WTC11 (cell line): Measurements from ENCODE around the gene COA8. TPM values are rescaled to one million over a fixed set of nuclear protein-coding genes. Genes with fewer than 3 reads are reported as not detected.

Source experiments
- ATAC-seq: fragments of 200-7000 bp; cut with Tn5 transposase; 2 replicates; pipeline ENCODE4 v1.10.0; 2021; ENCODE audit warnings: mild to moderate bottlenecking, moderate library complexity
- CTCF ChIA-PET: fragments of 300-600 bp; sonication (Branson Sonifier 250); formaldehyde crosslinking; loops from one replicate; lab custom pipeline; 2021; ENCODE audit warnings: antibody characterized with exemption; lab: Charles Lee
- POLR2A ChIA-PET: fragments of 350-600 bp; sonication (Branson Sonifier 250); formaldehyde crosslinking; loops from one replicate; lab custom pipeline; 2021; ENCODE audit warnings: antibody characterized with exemption; lab: Charles Lee
- DNase-seq: peaks from one replicate; pipeline ENCODE4 v3.0.0; 2021; ENCODE audit warnings: low spot score
- H3K27ac Mint-ChIP-seq: 2 replicates; pipeline ENCODE4 v1.8.0; 2021; ENCODE audit warnings: mixed read lengths
- H3K27me3 Mint-ChIP-seq: 2 replicates; pipeline ENCODE4 v1.8.0; 2021; ENCODE audit warnings: low read depth, mild to moderate bottlenecking, moderate library complexity, mixed read lengths
- H3K36me3 Mint-ChIP-seq: 2 replicates; pipeline ENCODE4 v1.8.0; 2021; ENCODE audit warnings: mixed read lengths
- H3K4me1 Mint-ChIP-seq: 2 replicates; pipeline ENCODE4 v1.8.0; 2022; ENCODE audit warnings: mixed read lengths
- H3K4me3 Mint-ChIP-seq: 2 replicates; pipeline ENCODE4 v1.8.0; 2021; ENCODE audit warnings: mild to moderate bottlenecking, moderate library complexity, mixed read lengths
- H3K9me3 Mint-ChIP-seq: 2 replicates; pipeline ENCODE4 v1.8.0; 2021; ENCODE audit warnings: mixed read lengths
- ATF1 ChIP-seq: sonication (generic); formaldehyde crosslinking; IDR thresholded peaks from 2 replicates; pipeline ENCODE4 v1.8.1; 2023; ENCODE audit warnings: mild to moderate bottlenecking, moderate library complexity, missing genetic modification reagents
- ATF2 ChIP-seq: sonication (generic); formaldehyde crosslinking; IDR thresholded peaks from 2 replicates; pipeline ENCODE4 v1.8.1; 2022; ENCODE audit warnings: low read depth, missing genetic modification reagents, borderline replicate concordance
- CREM ChIP-seq: sonication (generic); formaldehyde crosslinking; IDR thresholded peaks from 2 replicates; pipeline ENCODE4 v1.8.1; 2022; ENCODE audit warnings: mild to moderate bottlenecking, missing genetic modification reagents, moderate library complexity
- E2F4 ChIP-seq: sonication (generic); formaldehyde crosslinking; IDR thresholded peaks from 2 replicates; pipeline ENCODE4 v1.8.1; 2022; ENCODE audit warnings: low read depth, mild to moderate bottlenecking, moderate library complexity, missing genetic modification reagents, borderline replicate concordance
- ESRRA ChIP-seq: sonication (generic); formaldehyde crosslinking; IDR thresholded peaks from 2 replicates; pipeline ENCODE4 v1.8.1; 2022; ENCODE audit warnings: mild to moderate bottlenecking, missing genetic modification reagents, borderline replicate concordance
- GTF2I ChIP-seq: fragments of 250-450 bp; sonication (Bioruptor Pico); conservative IDR thresholded peaks from 2 replicates; pipeline ENCODE4 v1.4.0; 2021; ENCODE audit warnings: mild to moderate bottlenecking
- IRF2 ChIP-seq: sonication (generic); formaldehyde crosslinking; IDR thresholded peaks from 2 replicates; pipeline ENCODE4 v1.8.0; 2022; ENCODE audit warnings: low read depth, missing genetic modification reagents, borderline replicate concordance
- MLX ChIP-seq: sonication (generic); formaldehyde crosslinking; IDR thresholded peaks from 2 replicates; pipeline ENCODE4 v1.8.1; 2023; ENCODE audit warnings: mild to moderate bottlenecking, missing genetic modification reagents, moderate library complexity
- OVOL2 ChIP-seq: fragments of 250-450 bp; sonication (Bioruptor Pico); IDR thresholded peaks from 2 replicates; pipeline ENCODE4 v1.9.0; 2021; ENCODE audit warnings: mild to moderate bottlenecking, borderline replicate concordance
- PRRX2 ChIP-seq: fragments of 250-450 bp; sonication (Bioruptor Pico); IDR thresholded peaks from 2 replicates; pipeline ENCODE4 v1.8.0; 2021; ENCODE audit warnings: mild to moderate bottlenecking
- USF1 ChIP-seq: sonication (generic); formaldehyde crosslinking; IDR thresholded peaks from 2 replicates; pipeline ENCODE4 v1.8.0; 2022; ENCODE audit warnings: mild to moderate bottlenecking, missing genetic modification reagents
- ZBTB43 ChIP-seq: sonication (generic); formaldehyde crosslinking; IDR thresholded peaks from 2 replicates; pipeline ENCODE4 v1.8.1; 2023; ENCODE audit warnings: mild to moderate bottlenecking, missing genetic modification reagents
- ZNF219 ChIP-seq: sonication (generic); formaldehyde crosslinking; IDR thresholded peaks from 2 replicates; pipeline ENCODE4 v1.8.0; 2023; ENCODE audit warnings: missing genetic modification reagents, mild to moderate bottlenecking, borderline replicate concordance
- ZNF232 ChIP-seq: sonication (generic); formaldehyde crosslinking; IDR thresholded peaks from 2 replicates; pipeline ENCODE4 v1.8.0; 2022; ENCODE audit warnings: mild to moderate bottlenecking, missing genetic modification reagents
- ZNF281 ChIP-seq: sonication (generic); formaldehyde crosslinking; IDR thresholded peaks from 2 replicates; pipeline ENCODE4 v1.8.0; 2023; ENCODE audit warnings: mild to moderate bottlenecking, missing genetic modification reagents
- ZNF317 ChIP-seq: sonication (generic); formaldehyde crosslinking; IDR thresholded peaks from 2 replicates; pipeline ENCODE4 v1.8.1; 2023; ENCODE audit warnings: low read depth, mild to moderate bottlenecking, moderate library complexity, missing genetic modification reagents, borderline replicate concordance
- ZNF396 ChIP-seq: fragments of 250-450 bp; sonication (Bioruptor Pico); IDR thresholded peaks from 2 replicates; pipeline ENCODE4 v1.8.0; 2021; ENCODE audit warnings: mild to moderate bottlenecking, moderate library complexity, borderline replicate concordance
- ZNF512 ChIP-seq: sonication (generic); formaldehyde crosslinking; IDR thresholded peaks from 2 replicates; pipeline ENCODE4 v1.8.1; 2022; ENCODE audit warnings: missing genetic modification reagents, borderline replicate concordance
- ZNF671 ChIP-seq: fragments of 250-450 bp; sonication (Bioruptor Pico); IDR thresholded peaks from 2 replicates; pipeline ENCODE4 v1.8.0; 2021; ENCODE audit warnings: mild to moderate bottlenecking
- total RNA-seq: library from RNA; stranded (reverse); gene quantifications from 3 replicates; pipeline ENCODE4 v1.2.3, GENCODE V29; 2021

Gene COA8
- total RNA-seq, 1 experiment from 2014 or later = 36.4 TPM

- no peak for TF ChIP-seq PRRX2 (CRISPR knock-in tag)
- TF ChIP-seq ZNF281 (CRISPR knock-in tag) = no peak
- TF ChIP-seq ZNF219 (CRISPR knock-in tag) = no peak
Measured at GRCh38 chr14:103621860-103622259, 59.1 kb downstream of the COA8 start (continued).

- Mint-ChIP-seq H3K27me3 (no peaks in the 10 kb centered on the region), H3K36me3 (no peaks in the 10 kb centered on the region), H3K4me1 (peaks cover 8% of the 10 kb centered on the region; the same call in 1 of the 2 replicates), H3K4me3 (no peak overlapping the region), H3K9me3 (no peaks in the 10 kb centered on the region), H3K27ac (no peak overlapping the region)
- DNase-seq = no peak
- TF ChIP-seq ZNF396 (CRISPR knock-in tag) = no peak
- no peak for TF ChIP-seq ATF2
- no peak for TF ChIP-seq ZNF671
- no peak for TF ChIP-seq MLX (CRISPR knock-in tag)
- TF ChIP-seq USF1 = no peak
- no peak for TF ChIP-seq ZNF232 (CRISPR knock-in tag)
- TF ChIP-seq ZNF512 (CRISPR knock-in tag) = no peak
- TF ChIP-seq ZNF317 (CRISPR knock-in tag) = no peak
- no peak for TF ChIP-seq GTF2I
- TF ChIP-seq ATF1 = no peak
- no peak for TF ChIP-seq CREM (CRISPR knock-in tag)
- ATAC-seq = no peak
- ChIA-PET POLR2A (no interaction called here), CTCF (no interaction called here)
Measured at GRCh38 chr14:103623308-103623707, 60.5 kb downstream of the COA8 start.

- Mint-ChIP-seq H3K9me3 (no peaks in the 10 kb centered on the region), H3K27ac (no peak overlapping the region), H3K36me3 (no peaks in the 10 kb centered on the region), H3K27me3 (no peaks in the 10 kb centered on the region), H3K4me1 (peaks cover 8% of the 10 kb centered on the region; the same call in 1 of the 2 replicates), H3K4me3 (no peak overlapping the region)
- ATAC-seq (no peak), DNase-seq (no peak)
- CTCF ChIA-PET = no interaction called here
- POLR2A ChIA-PET = interaction anchor here (0.6 kb wide), 1 partner anchor 12 kb away, joined by 5 read pairs; no protein-coding TSS in a partner anchor
- no peak for TF ChIP-seq OVOL2
- no peak for TF ChIP-seq IRF2
- TF ChIP-seq E2F4 (CRISPR knock-in tag) = no peak
- no peak for TF ChIP-seq ZBTB43 (CRISPR knock-in tag)
- TF ChIP-seq ESRRA (CRISPR knock-in tag) = no peak
- no peak for TF ChIP-seq MLX (CRISPR knock-in tag)
- no peak for TF ChIP-seq GTF2I
Measured at GRCh38 chr14:103623883-103624482, 61.2 kb downstream of the COA8 start.
